Heart left ventricle (tissue), 16 donors: Measurements from ENCODE around the gene NCMAP. TPM values are rescaled to one million over a fixed set of nuclear protein-coding genes. Genes with fewer than 3 reads are reported as not detected.

Experiments used
- ATAC-seq, 4 donors: fragments of 200-7000 bp; cut with Tn5 transposase; one replicate each; pipeline ENCODE4 v1.9.1; 2020 to 2022; ENCODE audit warnings: moderate library complexity in 4 of 4, mild to moderate bottlenecking in 3 of 4, moderate number of reproducible peaks in 1 of 4
- DNase-seq, 5 donors: peaks; one replicate each; pipeline ENCODE4 v3.0.0-alpha.2; 2020
- H3K27ac ChIP-seq, 12 donors: fragments of 200-600 bp; sonication (generic) in 4 of 12; one replicate each; pipeline versions ENCODE4 v1.5.0 to v1.8.0; 2016 to 2022; ENCODE audit warnings: mild to moderate bottlenecking in 2 of 12
- H3K27me3 ChIP-seq, 9 donors: fragments of 200-600 bp; sonication (generic) in 2 of 9; one replicate each; pipeline versions ENCODE4 v1.5.1 to v1.8.0; 2016 to 2022; ENCODE audit warnings: mild to moderate bottlenecking in 3 of 9
- H3K36me3 ChIP-seq, 9 donors: fragments of 200-600 bp; sonication (generic) in 2 of 9; one replicate each; pipeline versions ENCODE4 v1.5.0 to v1.8.0; 2018 to 2022; ENCODE audit warnings: mild to moderate bottlenecking in 2 of 9
- H3K4me1 ChIP-seq, 12 donors: fragments of 200-600 bp; sonication (generic) in 4 of 12; one replicate each; pipeline versions ENCODE4 v1.5.0 to v1.8.0; 2016 to 2022; ENCODE audit warnings: mild to moderate bottlenecking in 3 of 12
- H3K4me3 ChIP-seq, 12 donors: fragments of 200-600 bp; sonication (generic) in 4 of 12; one replicate each; pipeline versions ENCODE4 v1.5.0 to v1.8.0; 2017 to 2022; ENCODE audit warnings: mild to moderate bottlenecking in 9 of 12, moderate library complexity in 4 of 12
- H3K9me3 ChIP-seq, 12 donors: fragments of 200-600 bp; sonication (generic) in 4 of 12; one replicate each; pipeline versions ENCODE4 v1.5.0 to v1.8.0; 2016 to 2022; ENCODE audit warnings: mild to moderate bottlenecking in 1 of 12
- CTCF ChIP-seq, 12 donors: fragments of 200-600 bp; sonication (generic) in 4 of 12; IDR thresholded peaks; one replicate each; pipeline versions ENCODE4 v1.5.0 to v1.8.0; 2018 to 2022; ENCODE audit warnings: antibody characterized with exemption in 12 of 12, mild to moderate bottlenecking in 5 of 12
- POLR2A ChIP-seq, 2 donors: fragments of 450-650 bp; IDR thresholded peaks; one replicate each; pipeline ENCODE4 v1.6.1; 2017; ENCODE audit warnings: antibody characterized with exemption in 2 of 2, mild to moderate bottlenecking in 2 of 2, moderate library complexity in 2 of 2
- WGBS, 4 donors: extraction: QIAGEN DNeasy Blood & Tissue Kit in 2 of 4; methylation state at CpG; one replicate each; pipeline versions ENCODE4 v1.1.5 to v1.1.7; 2013 to 2018; 5-methylcytosine and 5-hydroxymethylcytosine counted together
- intact Hi-C, 10 donors: fragments of 100-400 bp; cut with DNase I; formaldehyde crosslinking; loops; one replicate each; pipeline versions ENCODE4 v1.11.1 to v1.14.2; 2022
- polyA plus RNA-seq, 2 donors: library from polyadenylated mRNA; stranded (reverse); fragments of 200-250 nt; gene quantifications; one replicate each; pipeline ENCODE4 v1.2.3, GENCODE V29; 2013
- total RNA-seq, 9 donors: library from RNA; depleted of rRNA in 2 of 9; stranded (reverse); fragments of >200 nt in 2 of 9; fragmentation: NEBNext Ultra II Directional in 3 of 9; extraction: Animal tissue kit (Norgen Biotek cat#: 25700) in 3 of 9; gene quantifications; one replicate each; pipeline versions ENCODE4 v1.1.0 to v1.2.4, GENCODE V29; 2016 to 2023
- donor health status: ischemic (EF 13 %, LVEDD 7.1; RV severe dilation, severe dysfunction).
- donor health status: healthy with polysubstance abuse.
- donor health status: DM: no; HTN: yes; CAD: no.
- donor health status: DM: no; HTN: no; CAD: no.
- donor health status: ischemic (EF 25% LVEDD 6.9; RV normal size, moderate dysfunction).
- donor health status: ischemic (EF 25% LVEDD 5.7; RV mildly dilated, moderate dysfunction).
- donor health status: healthy.
- donor health status: DM: yes; HTN: yes; CAD: no.
- donor health status: ischemic (EF 35%, LVEDD 5.7; RV mildly dilated, moderate dysfunction).
- donor health status: nonischemic (EF 11% LVEDD 7.7; RV severe dilation, severe dysfunction).
- donor health status: DM: yes; HTN: yes; CAD: no.
- donor health status: PGD.
- donor health status: ischemic (EF 29% LVEDD 5.4; RV normal size, mild dysfunction).
- donor health status: nonischemic (EF 23%, LVEDD 6.1; RV moderate dilation, normal function).

Gene NCMAP
- total and polyA plus RNA-seq, 11 donors, result 0.08 to 0.29 (median 0.18) TPM; not detected in 5

- DNase-seq (no peak), ATAC-seq (no peak)
- H3K36me3 ChIP-seq, result peaks cover 0 to 100% (median 100%) of the 10 kb centered on the region in 9 donors
- TF ChIP-seq POLR2A (IDR thresholded peaks at IDR 0.05) (no peak), CTCF (IDR thresholded peaks at IDR 0.05) (no peak)
- H3K4me3 ChIP-seq, result no peak overlapping the region
- WGBS, 4 donors, result 91 to 96% (median 95%) methylated on average over 3 of the region's 3 CpGs
- peaks cover 0 to 8% (median 0%) of the 10 kb centered on the region in 12 donors for H3K4me1 ChIP-seq
- no peaks in the 10 kb centered on the region for H3K9me3 ChIP-seq
- H3K27me3 ChIP-seq, result no peaks in the 10 kb centered on the region
- H3K27ac ChIP-seq, result no peak overlapping the region
- intact Hi-C loops, result loop anchor here in 3 of 10 donors (5.0 to 10.0 kb wide), 2 partner anchors 567 to 570 kb away; no protein-coding TSS in a partner anchor
Measured at GRCh38 chr1:24657781-24658180, 101.9 kb downstream of the NCMAP start.

Other genes with a start within 250 kb of the NCMAP start
- under 1 TPM in 1 of 9 donors, not detected in 8; 0.61 TPM for gene GRHL3, start 236.7 kb upstream of the NCMAP start, total RNA-seq
- under 1 TPM in 1 of 2 donors, not detected in 1; 0.03 TPM for gene GRHL3, start 236.7 kb upstream of the NCMAP start, polyA plus RNA-seq
- gene STPG1, start 142.3 kb upstream of the NCMAP start, total RNA-seq, result 1 to 10 TPM; 3.8 to 6.9 (median 4.8) TPM
- gene STPG1, start 142.3 kb upstream of the NCMAP start, polyA plus RNA-seq, result 1 to 10 TPM; 4.5 to 5.2 TPM
- gene NIPAL3, start 140.3 kb upstream of the NCMAP start, total RNA-seq, result 10 to 100 TPM; 24.7 to 48.3 (median 29.7) TPM
- gene NIPAL3, start 140.3 kb upstream of the NCMAP start, polyA plus RNA-seq, result 10 to 100 TPM in 1 of 2 donors, 1 to 10 TPM in 1; 9.8 to 15.9 TPM
- gene RCAN3, start 53.3 kb upstream of the NCMAP start, total RNA-seq, result 1 to 10 TPM; 4.3 to 9.7 (median 6.1) TPM
- 1 to 10 TPM; 2.1 to 3.6 TPM for gene RCAN3, start 53.3 kb upstream of the NCMAP start, polyA plus RNA-seq
- 10 to 100 TPM; 39.3 to 97.0 (median 62.2) TPM for gene SRRM1, start 87.2 kb downstream of the NCMAP start, total RNA-seq
- 10 to 100 TPM; 30.3 to 39.5 TPM for gene SRRM1, start 87.2 kb downstream of the NCMAP start, polyA plus RNA-seq
- gene CLIC4, start 189.4 kb downstream of the NCMAP start, total RNA-seq, result 100 to 1,000 TPM; 280 to 917 (median 387) TPM
- 100 to 1,000 TPM; 111 to 726 TPM for gene CLIC4, start 189.4 kb downstream of the NCMAP start, polyA plus RNA-seq